Skeletal muscle cell (primary cell): ENCODE measurements around the gene ASAP2.

Experiments used
- DNase-seq: peaks from one replicate; pipeline ENCODE4 v3.0.0-alpha.2; 2010; ENCODE audit warnings: low read depth
- H3K4me3 ChIP-seq: 2 replicates; pipeline ENCODE4 v1.5.1; 2011; ENCODE audit warnings: low read depth, mild to moderate bottlenecking, control low read depth, low read length, moderate library complexity

The ASAP2 gene

GRCh38 chr2:9355716-9356115, 149.1 kb downstream of the ASAP2 start:
- no peak overlapping the region for H3K4me3 ChIP-seq
- DNase-seq: no peak

DNA sequence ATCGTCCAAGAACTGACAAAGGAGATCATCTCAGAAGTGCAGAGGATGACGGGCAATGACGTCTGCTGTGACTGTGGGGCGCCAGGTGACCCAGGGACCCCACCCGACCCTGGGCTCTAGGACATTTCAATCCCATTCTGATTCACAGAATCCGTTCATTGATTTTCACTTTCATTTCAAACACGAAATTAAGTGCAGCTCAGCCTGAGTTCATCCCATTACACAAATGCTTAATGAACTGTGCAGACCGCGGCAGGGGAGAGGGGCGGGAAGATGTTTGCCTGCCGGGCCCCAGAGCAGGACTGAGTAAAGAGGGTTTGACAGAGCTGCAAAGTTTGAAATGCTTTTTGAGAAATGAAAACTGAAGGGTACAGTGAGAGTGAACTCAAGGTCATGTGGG, 149.6 kb downstream of the ASAP2 start:
- H3K4me3 ChIP-seq: no peak overlapping the region
- no peak for DNase-seq

- no peak overlapping the region for H3K4me3 ChIP-seq
- no peak for DNase-seq
Observed at GRCh38 chr2:9358846-9359245, 152.2 kb downstream of the ASAP2 start.

- H3K4me3 ChIP-seq: no peak overlapping the region
- no peak for DNase-seq
Observed at GRCh38 chr2:9359463-9359862, 152.9 kb downstream of the ASAP2 start.

DNA sequence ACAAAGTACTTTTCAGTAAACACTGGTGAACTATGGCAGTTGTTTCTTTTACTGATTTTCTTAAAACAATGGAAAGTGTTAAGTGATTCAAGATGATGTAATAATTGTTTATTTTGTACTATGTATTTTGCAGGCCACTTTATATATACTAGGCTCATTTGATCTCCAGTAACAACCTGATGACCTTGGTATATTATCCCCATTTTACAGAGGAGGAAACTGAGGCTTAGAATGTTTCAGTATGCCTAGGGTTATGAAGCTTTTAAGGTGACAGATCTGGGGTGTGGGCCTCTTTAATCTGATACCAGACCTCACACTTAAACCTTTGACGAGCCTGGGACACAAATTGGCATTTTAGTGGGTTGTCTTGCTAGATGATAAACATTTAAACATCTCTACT, 153.5 kb downstream of the ASAP2 start:
- no peak for DNase-seq

GRCh38 chr2:9360701-9361100, 154.1 kb downstream of the ASAP2 start:
- DNase-seq: no peak
- no peak overlapping the region for H3K4me3 ChIP-seq

More for the DNA sequence above, 153.5 kb downstream of the ASAP2 start:
- H3K4me3 ChIP-seq: no peak overlapping the region

GRCh38 chr2:9364373-9364772, 157.8 kb downstream of the ASAP2 start:
- no peak overlapping the region for H3K4me3 ChIP-seq
- no peak for DNase-seq

DNA sequence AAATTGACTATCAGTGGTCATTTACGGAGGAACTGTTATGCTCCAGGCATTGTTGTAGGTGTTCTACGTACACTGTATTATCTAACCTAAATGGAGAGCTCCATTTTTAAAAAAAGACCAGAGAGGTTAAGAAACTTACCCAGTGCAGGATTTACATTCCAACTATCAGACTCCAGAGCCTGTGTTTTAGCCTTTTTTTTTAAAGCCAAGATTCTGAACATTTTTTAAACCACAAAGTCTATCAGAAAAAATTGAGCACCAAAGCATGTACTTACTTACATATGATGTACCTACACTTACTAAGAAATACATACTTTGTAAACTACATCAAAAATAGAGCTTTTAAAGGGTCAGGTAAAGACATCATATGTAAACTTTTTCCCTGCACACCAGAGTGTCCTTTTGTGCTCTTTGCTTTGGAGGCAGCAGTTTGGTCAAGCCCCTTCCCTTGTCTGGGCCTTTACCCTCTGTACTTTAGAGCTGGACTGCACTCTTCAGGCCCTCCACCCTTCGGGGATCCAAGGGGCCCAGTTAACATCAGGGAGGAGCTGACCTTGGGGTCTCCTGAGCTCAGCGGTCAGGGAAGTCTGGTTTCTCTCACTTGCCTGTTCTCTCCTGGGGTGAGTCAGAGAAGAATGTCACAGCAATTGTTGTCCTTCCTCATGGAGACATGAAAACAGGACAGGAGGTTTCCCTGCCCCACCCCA, 158.3 kb downstream of the ASAP2 start:
- H3K4me3 ChIP-seq: no peak overlapping the region
- DNase-seq: no peak

DNA sequence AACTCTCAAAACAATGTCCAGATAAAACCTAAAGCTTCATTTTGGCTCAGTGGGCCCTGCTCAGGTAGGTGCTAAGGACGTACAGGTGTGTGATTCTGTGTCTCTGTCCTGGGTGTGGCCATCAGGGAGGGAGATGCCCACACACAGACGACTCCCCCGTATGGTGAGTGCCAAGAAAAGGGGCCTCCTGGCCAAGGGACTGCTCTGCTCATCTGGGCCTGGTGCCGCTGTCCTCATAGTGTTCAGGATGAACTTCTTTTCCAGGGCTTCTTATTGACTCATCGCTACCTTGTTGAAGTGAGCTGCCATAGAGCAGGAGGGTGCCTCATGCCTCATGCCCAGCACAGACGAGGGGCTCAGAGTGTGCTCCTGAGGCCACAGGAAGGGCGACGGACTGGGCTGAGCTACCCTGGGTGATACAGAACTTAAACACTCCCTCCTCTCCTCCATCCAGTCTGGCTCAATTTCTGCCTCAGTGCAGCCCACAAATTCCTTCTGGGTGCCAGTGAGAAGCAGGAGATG, 158.9 kb downstream of the ASAP2 start:
- H3K4me3 ChIP-seq: no peak overlapping the region
- no peak for DNase-seq

- no peak overlapping the region for H3K4me3 ChIP-seq
- no peak for DNase-seq
Observed at GRCh38 chr2:9366026-9366425, 159.4 kb downstream of the ASAP2 start.

DNA sequence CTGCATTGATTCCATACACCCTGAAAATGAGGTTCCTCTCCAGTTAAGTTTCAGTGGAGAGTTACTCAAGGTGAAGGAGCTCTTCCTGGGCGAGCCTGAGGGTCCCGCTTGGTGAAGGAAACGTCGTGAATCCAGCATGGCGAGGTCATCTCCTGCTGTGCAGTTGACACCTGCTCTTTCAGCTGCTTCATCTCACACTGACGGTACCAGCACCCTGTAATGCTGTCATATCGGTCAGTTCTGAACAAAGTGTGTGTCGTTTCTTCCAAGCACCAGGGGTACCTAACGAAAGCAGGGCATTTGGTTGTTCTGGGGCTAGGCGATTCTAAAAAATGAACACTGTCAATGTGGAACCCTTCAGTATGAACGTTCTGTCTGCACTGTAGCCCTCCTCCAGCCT, 164.1 kb downstream of the ASAP2 start:
- no peak for DNase-seq
- H3K4me3 ChIP-seq: no peak overlapping the region

GRCh38 chr2:9373047-9373446, 166.4 kb downstream of the ASAP2 start:
- no peak for DNase-seq
- no peak overlapping the region for H3K4me3 ChIP-seq

- no peak for DNase-seq
- no peak overlapping the region for H3K4me3 ChIP-seq
Observed at GRCh38 chr2:9373476-9373875, 166.9 kb downstream of the ASAP2 start.

DNA sequence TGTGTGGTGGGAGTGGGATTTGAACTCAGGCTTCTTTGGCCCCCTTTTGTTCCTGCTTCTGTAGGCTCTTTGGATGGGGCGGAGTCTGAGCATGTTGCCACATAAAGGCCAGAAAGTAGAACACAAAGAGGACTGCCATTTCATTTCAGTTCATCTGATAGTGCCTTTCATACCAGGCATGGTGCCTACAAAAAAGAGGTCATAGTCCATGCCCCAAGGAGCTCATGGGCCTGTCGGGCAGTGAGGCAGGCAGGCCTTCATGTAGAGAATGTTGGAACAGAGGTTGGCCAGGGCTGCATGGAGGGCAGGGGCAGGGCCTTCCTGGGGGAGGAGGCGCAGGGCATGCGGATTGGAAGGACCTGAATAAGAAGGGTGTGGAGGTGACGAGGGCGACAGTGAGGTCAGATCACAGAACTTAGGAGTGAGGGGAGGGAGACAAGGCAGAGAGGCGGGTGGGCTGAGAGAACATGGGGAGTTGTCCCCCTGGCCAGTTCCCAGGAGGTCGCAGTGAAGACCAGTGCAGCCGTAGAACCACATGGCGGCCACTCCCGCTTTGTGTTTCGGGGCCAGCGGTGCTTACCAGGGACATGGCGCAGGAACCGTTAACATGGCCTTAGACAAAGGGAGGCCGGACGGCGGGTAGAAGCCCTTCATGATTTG, 167.6 kb downstream of the ASAP2 start:
- DNase-seq: no peak
- H3K4me3 ChIP-seq: no peak overlapping the region

GRCh38 chr2:9375857-9376428, 169.3 kb downstream of the ASAP2 start:
- no peak overlapping the region for H3K4me3 ChIP-seq
- no peak for DNase-seq

DNA sequence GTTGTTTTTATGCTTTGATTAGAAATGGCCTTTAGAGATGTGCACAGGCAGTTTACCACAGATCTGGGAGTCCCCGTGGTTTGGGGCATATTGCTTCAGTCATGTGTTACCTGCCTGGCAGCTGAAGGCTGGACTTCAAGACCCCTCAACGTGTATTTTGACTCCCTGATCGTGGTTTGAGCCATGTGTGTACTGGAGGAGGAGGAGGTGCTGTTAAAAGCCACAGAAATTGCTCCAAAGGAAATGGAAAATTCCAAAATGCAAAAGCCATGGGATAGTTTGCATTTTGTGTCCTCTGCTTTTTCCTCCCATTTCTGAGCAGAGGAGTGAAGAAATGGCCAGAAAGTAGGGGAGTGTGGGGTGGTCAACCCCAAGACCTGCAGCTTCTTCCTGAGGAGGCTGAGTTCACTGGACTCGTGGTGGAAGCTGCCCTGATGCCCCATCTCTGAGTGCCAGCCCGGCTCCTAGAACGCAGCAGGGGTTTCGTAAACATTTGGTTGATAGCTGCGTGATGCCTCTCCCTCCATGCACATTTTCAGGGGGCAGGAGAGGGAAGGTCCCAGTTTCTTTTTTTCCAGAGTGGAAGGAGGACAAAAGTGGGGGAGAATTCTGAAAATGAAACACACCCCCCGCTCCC, 171.0 kb downstream of the ASAP2 start:
- H3K4me3 ChIP-seq: no peak overlapping the region
- DNase-seq: no peak

- no peak overlapping the region for H3K4me3 ChIP-seq
- peak; percentile 46 for DNase-seq
Observed at GRCh38 chr2:9378433-9379390, 172.1 kb downstream of the ASAP2 start.

GRCh38 chr2:9379391-9379755, 172.8 kb downstream of the ASAP2 start:
- H3K4me3 ChIP-seq: no peak overlapping the region
- no peak for DNase-seq
